ENCODE results near the gene TSHZ1.

TSHZ1 gene

DNA sequence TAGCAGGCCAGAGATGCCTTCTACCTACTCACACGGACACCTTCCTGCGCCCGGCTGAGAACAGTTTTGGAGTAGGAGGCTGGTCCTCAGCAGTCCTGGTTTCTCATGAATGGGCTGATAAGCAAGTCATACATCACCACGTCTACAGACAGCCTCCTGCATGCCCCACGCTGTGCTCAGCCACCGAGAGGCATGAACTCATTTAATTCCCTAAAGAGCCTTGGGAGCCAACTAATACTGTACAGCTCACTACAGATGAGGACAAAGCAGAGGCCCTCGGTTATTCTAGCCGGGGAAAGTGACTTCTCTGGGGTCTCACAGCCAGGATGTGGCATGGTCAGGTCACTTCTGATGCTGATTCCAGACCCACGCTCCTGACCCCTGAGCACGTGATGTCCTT lies 105.6 kb downstream of the TSHZ1 start:
- H3K4me3 ChIP-seq (ENCODE audit: low read depth, low read length) = no peak overlapping the region
- in situ Hi-C loops (cut with HindIII; ENCODE audit: low sequenced_read_pairs) = no loop called here
- TF ChIP-seq, protein P1, sequence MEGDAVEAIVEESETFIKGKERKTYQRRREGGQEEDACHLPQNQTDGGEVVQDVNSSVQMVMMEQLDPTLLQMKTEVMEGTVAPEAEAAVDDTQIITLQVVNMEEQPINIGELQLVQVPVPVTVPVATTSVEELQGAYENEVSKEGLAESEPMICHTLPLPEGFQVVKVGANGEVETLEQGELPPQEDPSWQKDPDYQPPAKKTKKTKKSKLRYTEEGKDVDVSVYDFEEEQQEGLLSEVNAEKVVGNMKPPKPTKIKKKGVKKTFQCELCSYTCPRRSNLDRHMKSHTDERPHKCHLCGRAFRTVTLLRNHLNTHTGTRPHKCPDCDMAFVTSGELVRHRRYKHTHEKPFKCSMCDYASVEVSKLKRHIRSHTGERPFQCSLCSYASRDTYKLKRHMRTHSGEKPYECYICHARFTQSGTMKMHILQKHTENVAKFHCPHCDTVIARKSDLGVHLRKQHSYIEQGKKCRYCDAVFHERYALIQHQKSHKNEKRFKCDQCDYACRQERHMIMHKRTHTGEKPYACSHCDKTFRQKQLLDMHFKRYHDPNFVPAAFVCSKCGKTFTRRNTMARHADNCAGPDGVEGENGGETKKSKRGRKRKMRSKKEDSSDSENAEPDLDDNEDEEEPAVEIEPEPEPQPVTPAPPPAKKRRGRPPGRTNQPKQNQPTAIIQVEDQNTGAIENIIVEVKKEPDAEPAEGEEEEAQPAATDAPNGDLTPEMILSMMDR (IDR thresholded peaks at IDR 0.05; ENCODE audit: low read depth, low read length, missing control alignments) = no peak
- DNase-seq (ENCODE audit: low read depth) = no peak

DNA sequence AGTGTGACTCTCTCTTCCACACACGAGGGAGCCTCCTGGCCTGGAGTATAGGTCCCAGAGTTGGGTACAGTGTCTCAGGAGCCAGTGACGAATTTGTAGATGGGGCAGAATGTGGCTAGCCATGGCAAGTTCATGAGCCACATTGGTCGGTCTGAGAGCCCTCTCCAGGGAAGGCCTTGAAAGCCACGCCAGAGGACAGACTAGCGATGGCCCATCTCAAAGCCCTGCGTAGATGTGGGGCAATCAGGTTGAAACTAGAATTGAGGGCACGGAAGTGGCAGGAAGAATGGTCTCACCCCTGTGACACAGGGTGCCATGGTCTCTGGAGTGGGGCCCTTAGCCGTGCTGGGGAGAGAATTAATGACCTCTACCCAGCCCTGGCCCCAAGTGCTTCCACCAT lies 106.2 kb downstream of the TSHZ1 start:
- DNase-seq (ENCODE audit: low read depth) = no peak
- TF ChIP-seq, protein P1 (IDR thresholded peaks at IDR 0.05; ENCODE audit: low read depth, low read length, missing control alignments) = no peak
- in situ Hi-C loops (cut with HindIII; ENCODE audit: low sequenced_read_pairs) = no loop called here
- no peak overlapping the region for H3K4me3 ChIP-seq (ENCODE audit: low read depth, low read length)

DNA sequence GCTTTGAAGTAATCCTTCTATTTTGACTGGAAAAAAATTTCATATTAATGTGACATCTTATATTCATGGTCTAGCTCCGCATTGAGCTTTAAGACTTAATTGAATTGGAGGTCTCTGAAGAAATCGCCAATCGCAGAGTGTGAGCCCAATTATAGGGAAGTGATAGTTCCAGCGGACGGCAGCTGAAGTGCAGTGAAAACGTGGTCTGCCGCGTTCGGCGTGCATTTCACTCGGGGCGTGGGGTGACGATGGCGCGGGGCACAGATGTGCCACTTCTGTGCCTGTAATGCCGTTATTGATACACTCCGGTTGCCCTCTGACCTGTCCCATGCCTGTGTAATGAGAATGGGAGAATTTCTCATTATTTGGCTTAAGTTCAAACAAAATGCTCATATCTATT lies 106.7 kb downstream of the TSHZ1 start:
- in situ Hi-C loops (cut with HindIII; ENCODE audit: low sequenced_read_pairs) = no loop called here
- TF ChIP-seq, protein P1 (IDR thresholded peaks at IDR 0.05; ENCODE audit: low read depth, low read length, missing control alignments) = no peak
- no peak for DNase-seq (ENCODE audit: low read depth)
- no peak overlapping the region for H3K4me3 ChIP-seq (ENCODE audit: low read depth, low read length)

- in situ Hi-C loops (cut with HindIII; ENCODE audit: low sequenced_read_pairs) = no loop called here
- no peak for DNase-seq (ENCODE audit: low read depth)
- TF ChIP-seq, protein P1 (IDR thresholded peaks at IDR 0.05; ENCODE audit: low read depth, low read length, missing control alignments) = no peak
- H3K4me3 ChIP-seq (ENCODE audit: low read depth, low read length) = no peak overlapping the region
Observed at GRCh38 chr18:75317703-75318102, 107.1 kb downstream of the TSHZ1 start.

GRCh38 chr18:75319905-75320304 lies 109.3 kb downstream of the TSHZ1 start:
- in situ Hi-C loops (cut with HindIII; ENCODE audit: low sequenced_read_pairs) = no loop called here
- DNase-seq (ENCODE audit: low read depth) = no peak
- TF ChIP-seq, protein P1 (IDR thresholded peaks at IDR 0.05; ENCODE audit: low read depth, low read length, missing control alignments) = no peak
- no peak overlapping the region for H3K4me3 ChIP-seq (ENCODE audit: low read depth, low read length)

GRCh38 chr18:75320506-75320905 lies 109.9 kb downstream of the TSHZ1 start:
- no peak for DNase-seq (ENCODE audit: low read depth)
- in situ Hi-C loops (cut with HindIII; ENCODE audit: low sequenced_read_pairs) = no loop called here
- no peak overlapping the region for H3K4me3 ChIP-seq (ENCODE audit: low read depth, low read length)
- TF ChIP-seq, protein P1 (IDR thresholded peaks at IDR 0.05; ENCODE audit: low read depth, low read length, missing control alignments) = no peak

DNA sequence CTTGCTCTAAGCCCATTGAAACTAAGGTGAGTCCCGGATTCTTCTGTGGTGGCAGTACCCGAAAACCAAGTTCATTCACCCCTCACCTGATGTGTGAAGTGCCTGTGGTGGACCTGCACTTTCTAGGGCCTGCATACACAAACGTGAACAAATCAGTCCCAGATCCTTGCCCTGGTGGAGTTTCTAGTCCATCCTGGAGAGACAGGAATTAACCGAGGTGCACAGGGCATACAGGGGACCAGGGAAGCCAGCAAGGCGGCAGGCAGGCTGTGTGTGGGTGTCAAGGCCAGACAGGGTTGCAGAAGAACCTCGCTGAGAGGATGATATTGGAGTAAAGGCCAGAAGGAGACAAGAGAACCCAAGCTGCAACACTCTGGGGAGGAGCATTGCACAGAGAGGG lies 110.8 kb downstream of the TSHZ1 start:
- TF ChIP-seq, protein P1 (IDR thresholded peaks at IDR 0.05; ENCODE audit: low read depth, low read length, missing control alignments) = no peak
- in situ Hi-C loops (cut with HindIII; ENCODE audit: low sequenced_read_pairs) = no loop called here
- H3K4me3 ChIP-seq (ENCODE audit: low read depth, low read length) = no peak overlapping the region
- DNase-seq (ENCODE audit: low read depth) = no peak
